GM10248 (cell line): ENCODE results near the gene PCCA.
A peak's percentile ranks its signal among the peaks of the same experiment; 100 is the strongest.
"Not testable (repeated sequence)": the region's sequence is repeated elsewhere in the genome, so short reads cannot be mapped to it uniquely, and the experiment has no call there.

Source experiments
- CTCF ChIA-PET: fragments of 300-600 bp; sonication (Branson Sonifier 250); formaldehyde crosslinking; extraction: SDS; loops from one replicate; lab custom pipeline; 2021; ENCODE audit warnings: antibody characterized with exemption; lab: Yijun Ruan, JAX
- POLR2A ChIA-PET: fragments of 350-650 bp; sonication (Branson Sonifier 250); formaldehyde crosslinking; extraction: SDS; loops from one replicate; lab custom pipeline; 2020; ENCODE audit warnings: antibody characterized with exemption; lab: Yijun Ruan, JAX
- DNase-seq: peaks from one replicate; pipeline ENCODE4 v3.0.0; 2012; ENCODE audit errors: extremely low spot score
- CTCF ChIP-seq: IDR thresholded peaks from 2 replicates; pipeline ENCODE4 v1.5.1; 2012; ENCODE audit warnings: mild to moderate bottlenecking, low read depth; ENCODE audit errors: extremely low read depth, missing control alignments, control extremely low read depth

PCCA gene

GRCh38 chr13:100566543-100566942 is 477.6 kb downstream of the PCCA start:
- ChIA-PET POLR2A (no interaction called here), CTCF (interaction anchor here (2.6 kb wide), 1 partner anchor 561 kb away, joined by 5 read pairs; no protein-coding TSS in a partner anchor)
- no peak for TF ChIP-seq CTCF
- no peak for DNase-seq

- ChIA-PET POLR2A (interaction anchor here (0.6 kb wide), 2 partner anchors 13 to 489 kb away, joined by 3 read pairs; no protein-coding TSS in a partner anchor), CTCF (interaction anchor here (0.6 to 5.5 kb wide), 46 partner anchors 8 to 918 kb away, joined by 3 to 88 read pairs (median 3); partner anchors contain the start of genes GGACT and TMTC4)
- DNase-seq = peak; percentile 69
- TF ChIP-seq CTCF = peak; percentile 85
Measured at GRCh38 chr13:100573121-100573520, 484.2 kb downstream of the PCCA start.

- DNase-seq, CTCF ChIA-PET, POLR2A ChIA-PET: not testable (repeated sequence)
Measured at GRCh38 chr13:100577239-100577638, 488.3 kb downstream of the PCCA start.
